H1 (cell line): Measurements from ENCODE around the gene PRSS53. TPM values are rescaled to one million over a fixed set of nuclear protein-coding genes. Genes with fewer than 3 reads are reported as not detected.

Experiments used
- CTCF ChIA-PET: fragments of 300-600 bp; sonication (Branson Sonifier 250); formaldehyde crosslinking; loops from one replicate; lab custom pipeline; 2021; ENCODE audit not compliant: partially characterized antibody; lab: Charles Lee
- POLR2A ChIA-PET: fragments of 300-600 bp; sonication (Branson Sonifier 250); formaldehyde crosslinking; loops from one replicate; lab custom pipeline; 2021; ENCODE audit warnings: inconsistent platforms; ENCODE audit not compliant: partially characterized antibody; lab: Charles Lee
- DNase-seq, 2 experiments: peaks; one replicate each; pipeline versions ENCODE4 v3.0.0 to v3.0.0-alpha.2; 2010 to 2022; ENCODE audit warnings: low spot score in 2 of 2, low read depth in 1 of 2, mixed read lengths in 1 of 2
- FAIRE-seq: peaks from 2 replicates; lab custom pipeline; 2011; peaks lifted over from hg19 to GRCh38; lab: Jason Lieb, UNC
- H2AFZ ChIP-seq: 2 replicates; pipeline ENCODE4 v1.8.1; 2012; ENCODE audit warnings: low read length, inconsistent platforms
- H2AK5ac ChIP-seq: 2 replicates; pipeline ENCODE4 v1.6.1; 2013; ENCODE audit warnings: low read depth, low read length
- H2BK120ac ChIP-seq: replicated peaks from 2 replicates; pipeline ENCODE3; 2013; ENCODE audit warnings: low read depth, low read length, inconsistent platforms
- H2BK12ac ChIP-seq: 2 replicates; pipeline ENCODE4 v1.6.1; 2013; ENCODE audit warnings: low read depth, low read length
- H2BK15ac ChIP-seq: 2 replicates; pipeline ENCODE4 v1.6.1; 2013; ENCODE audit warnings: low read length
- H2BK20ac ChIP-seq: 2 replicates; pipeline ENCODE4 v1.6.1; 2013; ENCODE audit warnings: low read length
- H2BK5ac ChIP-seq: 2 replicates; pipeline ENCODE4 v1.6.1; 2013; ENCODE audit warnings: low read depth, low read length
- H3K14ac ChIP-seq: 2 replicates; pipeline ENCODE4 v1.6.1; 2013; ENCODE audit warnings: inconsistent platforms; ENCODE audit not compliant: insufficient read length
- H3K18ac ChIP-seq: 2 replicates; pipeline ENCODE4 v1.6.1; 2013; ENCODE audit warnings: low read length; ENCODE audit errors: extremely low read depth
- H3K23ac ChIP-seq: 2 replicates; pipeline ENCODE4 v1.6.1; 2013; ENCODE audit warnings: inconsistent platforms; ENCODE audit not compliant: insufficient read length
- H3K23me2 ChIP-seq: 2 replicates; pipeline ENCODE4 v1.6.1; 2013; ENCODE audit warnings: low read depth, low read length
- H3K27ac ChIP-seq: 2 replicates; pipeline ENCODE4 v1.6.1; 2011; ENCODE audit warnings: low read depth, low read length, inconsistent platforms
- H3K27me3 ChIP-seq, 4 experiments: replicated peaks in 1 of 4; 1 replicate in 1 of 4; 2 replicates in 3 of 4; pipeline versions ENCODE4 v1.6.1 to v1.8.1; 2011 to 2013; ENCODE audit warnings: low read length in 3 of 4, mild to moderate bottlenecking in 3 of 4, inconsistent platforms in 2 of 4, mixed read lengths in 2 of 4, moderate library complexity in 1 of 4; ENCODE audit not compliant: control insufficient read depth in 3 of 4, insufficient read depth in 3 of 4; ENCODE audit errors: extremely low read depth in 1 of 4
- H3K36me3 ChIP-seq, 4 experiments: 2 replicates each; pipeline versions ENCODE4 v1.6.1 to v1.8.1; 2011 to 2013; ENCODE audit warnings: mild to moderate bottlenecking in 4 of 4, low read length in 3 of 4, moderate library complexity in 2 of 4, control low read depth in 1 of 4, inconsistent platforms in 1 of 4; ENCODE audit not compliant: insufficient read depth in 4 of 4, control insufficient read depth in 2 of 4
- H3K4ac ChIP-seq: replicated peaks from 2 replicates; pipeline ENCODE3; 2013; ENCODE audit warnings: low read length, low read depth, mixed read lengths, inconsistent platforms; ENCODE audit not compliant: insufficient read length
- H3K4me1 ChIP-seq, 4 experiments: replicated peaks in 1 of 4; 1 replicate in 1 of 4; 2 replicates in 3 of 4; pipeline versions ENCODE4 v1.6.1 to v1.8.1; 2011 to 2013; ENCODE audit warnings: low read length in 3 of 4, inconsistent platforms in 2 of 4, mixed read lengths in 1 of 4; ENCODE audit not compliant: insufficient read depth in 4 of 4, control insufficient read depth in 3 of 4
- H3K4me2 ChIP-seq, 2 experiments: 2 replicates each; pipeline versions ENCODE4 v1.6.1 to v1.8.1; 2011 to 2013; ENCODE audit warnings: low read depth in 2 of 2, low read length in 2 of 2, control low read depth in 1 of 2, inconsistent platforms in 1 of 2, mild to moderate bottlenecking in 1 of 2; ENCODE audit not compliant: insufficient read depth in 1 of 2
- H3K4me3 ChIP-seq, 4 experiments: fragments of 200-600, 300-600 bp in 1 of 4; sonication (generic), shearing (Covaris generic), sonication (Bioruptor Twin) in 1 of 4; 2 replicates each; pipeline versions ENCODE4 v1.5.1 to v1.8.1; 2011 to 2016; ENCODE audit warnings: low read length in 4 of 4, low read depth in 3 of 4, control low read depth in 2 of 4, inconsistent platforms in 2 of 4, mild to moderate bottlenecking in 2 of 4, mixed read lengths in 1 of 4, moderate library complexity in 1 of 4; ENCODE audit not compliant: insufficient read depth in 2 of 4; ENCODE audit errors: extremely low read depth in 1 of 4
- H3K56ac ChIP-seq: replicated peaks from 2 replicates; pipeline ENCODE3; 2013; ENCODE audit warnings: low read depth, mild to moderate bottlenecking, mixed read lengths, low read length, inconsistent platforms; ENCODE audit not compliant: insufficient read length
- H3K79me1 ChIP-seq: 2 replicates; pipeline ENCODE4 v1.6.1; 2013; ENCODE audit warnings: low read depth, low read length, control low read depth
- H3K79me2 ChIP-seq, 2 experiments: 2 replicates each; pipeline versions ENCODE4 v1.6.1 to v1.8.1; 2012 to 2013; ENCODE audit warnings: low read length in 2 of 2, mild to moderate bottlenecking in 2 of 2, inconsistent platforms in 1 of 2; ENCODE audit not compliant: insufficient read depth in 2 of 2, control insufficient read depth in 1 of 2
- H3K9ac ChIP-seq, 4 experiments: replicated peaks in 1 of 4; 1 replicate in 1 of 4; 2 replicates in 3 of 4; pipeline versions ENCODE4 v1.6.1 to v1.8.1; 2011 to 2013; ENCODE audit warnings: low read depth in 3 of 4, low read length in 3 of 4, control low read depth in 2 of 4, mild to moderate bottlenecking in 2 of 4, moderate library complexity in 2 of 4, inconsistent platforms in 1 of 4; ENCODE audit errors: extremely low read depth in 1 of 4
- H3K9me3 ChIP-seq, 2 experiments: 2 replicates each; pipeline versions ENCODE4 v1.6.1 to v1.8.1; 2012 to 2013; ENCODE audit warnings: mild to moderate bottlenecking in 2 of 2, moderate library complexity in 2 of 2, control low read depth in 1 of 2, inconsistent platforms in 1 of 2, low read depth in 1 of 2, low read length in 1 of 2, mixed read lengths in 1 of 2; ENCODE audit not compliant: insufficient read depth in 2 of 2
- H4K20me1 ChIP-seq, 2 experiments: replicated peaks in 1 of 2; 2 replicates each; pipeline versions ENCODE3 to v1.8.1; 2011 to 2013; ENCODE audit warnings: inconsistent platforms in 2 of 2, low read length in 2 of 2, mild to moderate bottlenecking in 1 of 2; ENCODE audit not compliant: insufficient read depth in 2 of 2, control insufficient read depth in 1 of 2
- H4K5ac ChIP-seq: 2 replicates; pipeline ENCODE4 v1.6.1; 2013; ENCODE audit warnings: low read length, low read depth, mixed read lengths, inconsistent platforms; ENCODE audit not compliant: insufficient read length
- H4K8ac ChIP-seq: 2 replicates; pipeline ENCODE4 v1.8.0; 2013; ENCODE audit warnings: mild to moderate bottlenecking, moderate library complexity, low read length, inconsistent platforms; ENCODE audit not compliant: insufficient read depth; ENCODE audit errors: extremely low read depth
- H4K91ac ChIP-seq: replicated peaks from 2 replicates; pipeline ENCODE3; 2013; ENCODE audit warnings: low read length, mixed read lengths, inconsistent platforms; ENCODE audit not compliant: insufficient read length
- CBX5 ChIP-seq: fragments of 300-800, 300-1000 bp; sonication (generic); IDR thresholded peaks from 2 replicates; pipeline ENCODE4 v1.7.1; 2016; ENCODE audit warnings: antibody characterized with exemption, low read length, low read depth
- CHD1 ChIP-seq: IDR thresholded peaks from 2 replicates; pipeline ENCODE4 v1.6.1; 2012; ENCODE audit warnings: low read depth, low read length, improper control_type of control experiment
- HDAC2 ChIP-seq, 2 experiments: fragments of 300-600 bp in 1 of 2; sonication (generic) in 1 of 2; IDR thresholded peaks; 2 replicates each; pipeline ENCODE4 v1.6.1; 2011 to 2012; ENCODE audit warnings: low read depth in 2 of 2, low read length in 2 of 2, mild to moderate bottlenecking in 2 of 2, moderate library complexity in 2 of 2, borderline replicate concordance in 1 of 2, inconsistent platforms in 1 of 2
- KDM4A ChIP-seq: IDR thresholded peaks from one replicate; pipeline ENCODE4 v1.7.1; 2012; ENCODE audit warnings: low read depth, mild to moderate bottlenecking, moderate library complexity, low read length, inconsistent platforms; ENCODE audit not compliant: severe bottlenecking
- KDM5A ChIP-seq: fragments of 200-600 bp; IDR thresholded peaks from 2 replicates; pipeline ENCODE4 v1.7.1; 2012; ENCODE audit warnings: mild to moderate bottlenecking, low read length, inconsistent platforms, mixed read lengths
- MAFK ChIP-seq: IDR thresholded peaks from 2 replicates; pipeline ENCODE4 v1.6.1; 2012; ENCODE audit warnings: low read depth, mild to moderate bottlenecking, improper control_type of control experiment, low read length
- POLR2A ChIP-seq, 2 experiments: IDR thresholded peaks; 1 replicate in 1 of 2; 2 replicates in 1 of 2; pipeline ENCODE4 v1.6.1; 2011; ENCODE audit warnings: low read depth in 2 of 2, low read length in 2 of 2, mild to moderate bottlenecking in 2 of 2; ENCODE audit errors: control extremely low read depth in 1 of 2
- SP1 ChIP-seq: IDR thresholded peaks from 2 replicates; pipeline ENCODE4 v1.6.1; 2011; ENCODE audit warnings: low read depth, low read length
- WGBS, 2 experiments: shearing (Covaris generic) in 1 of 2; methylation state at CpG; one replicate each; pipeline versions ENCODE4 v1.1.6 to v1.1.7; 2013 to 2015; ENCODE audit warnings: low lambda C conversion rate in 2 of 2, mixed read lengths in 2 of 2, inconsistent platforms in 1 of 2, low coverage in 1 of 2, missing lambda C conversion rate in 1 of 2; ENCODE audit not compliant: insufficient replicate concordance in 2 of 2, insufficient coverage in 1 of 2, insufficient read length in 1 of 2; ENCODE audit errors: extremely low coverage in 1 of 2, missing lambda C conversion rate in 1 of 2; 5-methylcytosine and 5-hydroxymethylcytosine counted together
- polyA plus RNA-seq, 7 experiments: library from polyadenylated mRNA; depleted of rRNA in 3 of 7; stranded (reverse) in 5 of 7; unstranded in 2 of 7; fragments of >200 nt in 5 of 7; fragments of 200-250 nt in 2 of 7; gene quantifications; 1 replicate in 5 of 7; 2 replicates in 1 of 7; 4 replicates in 1 of 7; pipeline versions ENCODE4 v1.2.1 to v1.2.3, GENCODE V29; 2011 to 2013; ENCODE audit warnings: missing spikeins in 2 of 7, mixed read lengths in 2 of 7
- total RNA-seq: library from RNA; stranded (reverse); fragmentation: NEBNext Ultra II Directional; extraction: Animal tissue kit (Norgen Biotek cat#: 25700); gene quantifications from 2 replicates; pipeline ENCODE4 v1.2.1, GENCODE V29; 2021

Gene PRSS53
- total and polyA plus RNA-seq, 2 of the 8 experiments (the other 6 are each of a cell fraction or from before 2014, with no cell fraction given) = 1.7 to 2.6 TPM

DNA sequence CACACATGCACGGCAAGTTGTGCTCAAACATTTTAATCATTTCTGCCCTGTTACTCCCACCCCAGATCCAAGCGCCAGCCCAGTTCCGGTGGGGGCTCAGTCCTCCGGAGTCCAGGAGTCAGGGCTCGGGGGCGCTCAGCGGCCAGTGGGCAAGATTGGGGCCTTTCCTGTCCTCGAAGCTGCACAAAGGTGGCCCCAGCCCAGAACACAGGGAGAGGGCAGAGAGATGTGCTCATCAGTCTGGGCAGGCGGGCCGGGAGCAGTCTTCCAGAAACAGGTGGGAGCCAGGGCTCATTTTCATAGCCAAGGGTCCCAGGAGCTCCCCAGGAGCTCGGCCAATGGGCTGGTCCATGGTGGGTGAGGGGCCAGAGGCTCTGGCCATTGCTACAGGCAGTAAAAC, 42.7 kb upstream of the PRSS53 start:
- POLR2A ChIA-PET = interaction anchor here (0.6 to 34.9 kb wide), 10 partner anchors 5 to 148 kb away, joined by 3 to 713 read pairs (median 4); partner anchors contain the start of genes BCKDK, FUS, KAT8 and PRSS36
- H3K9ac ChIP-seq = no peak overlapping the region
- H2BK120ac ChIP-seq = no peak overlapping the region

More for the DNA sequence above, 42.7 kb upstream of the PRSS53 start:
- H2BK5ac ChIP-seq = peak overlapping the region; percentile 75
- H2BK12ac ChIP-seq = no peak overlapping the region
- no peak overlapping the region for H4K91ac ChIP-seq
- H3K23me2 ChIP-seq = peaks cover 16% of the 10 kb centered on the region
- no peak overlapping the region for H4K5ac ChIP-seq
- no peak for TF ChIP-seq CBX5
- no peak for TF ChIP-seq SP1
- TF ChIP-seq POLR2A (IDR thresholded peaks at IDR 0.05; ENCODE audit: control extremely low read depth in 1 of 2, low read depth in 2 of 2, low read length in 2 of 2) = no peak
- TF ChIP-seq KDM5A = no peak
- TF ChIP-seq HDAC2 (IDR thresholded peaks at IDR 0.05; ENCODE audit: borderline replicate concordance in 1 of 2, low read depth in 2 of 2, low read length in 2 of 2) = no peak
- no peak for TF ChIP-seq MAFK
- TF ChIP-seq CHD1 = no peak
- TF ChIP-seq KDM4A = no peak
- H3K79me2 ChIP-seq = peaks cover 0 to 19% of the 10 kb centered on the region in 2 experiments; a peak in 2 of 4 replicates
- H3K27me3 ChIP-seq = no peaks in the 10 kb centered on the region
- H3K4me2 ChIP-seq = peak overlapping the region in 1 of 2 experiments; percentile 2; a peak in 1 of 4 replicates
- FAIRE-seq = no peak
- no peak overlapping the region for H2AFZ ChIP-seq
- no peaks in the 10 kb centered on the region for H3K9me3 ChIP-seq
- CTCF ChIA-PET = interaction anchor here (0.5 to 1.3 kb wide), 5 partner anchors 10 to 1229 kb away, joined by 3 to 4 read pairs (median 3); no protein-coding TSS in a partner anchor
- H3K14ac ChIP-seq = no peak overlapping the region
- H3K27ac ChIP-seq = peak overlapping the region; percentile 37; the same call in 1 of the 2 replicates
- peak overlapping the region in 1 of 4 experiments; percentile 5; a peak in 2 of 8 replicates for H3K4me3 ChIP-seq
- no peak overlapping the region for H2BK20ac ChIP-seq
- no peak overlapping the region for H3K18ac ChIP-seq
- H3K4me1 ChIP-seq = peaks cover 0 to 39% (median 32%) of the 10 kb centered on the region in 4 experiments; a peak in 6 of 7 replicates
- H2BK15ac ChIP-seq = no peak overlapping the region
- H3K79me1 ChIP-seq = peaks cover 9% of the 10 kb centered on the region
- peaks cover 14 to 27% (median 19%) of the 10 kb centered on the region in 4 experiments for H3K36me3 ChIP-seq
- WGBS, 2 experiments = 87% methylated on average over 11 of the region's 11 CpGs; no CpG with 5 or more reads in 1 of the 2 experiments
- H4K8ac ChIP-seq = peak overlapping the region; percentile 4; the same call in 1 of the 2 replicates
- no peak overlapping the region for H3K56ac ChIP-seq
- H3K23ac ChIP-seq = no peak overlapping the region
- H4K20me1 ChIP-seq = peaks cover 6 to 7% of the 10 kb centered on the region in 2 experiments
- H3K4ac ChIP-seq = no peak overlapping the region
- no peak overlapping the region for H2AK5ac ChIP-seq
- no peak for DNase-seq
